Sigmoid colon (tissue), 7 donors: ENCODE measurements around the gene PYDC1. TPM values are rescaled to one million over a fixed set of nuclear protein-coding genes. Genes with fewer than 3 reads are reported as not detected.
"Not testable (repeated sequence)": the region's sequence is repeated elsewhere in the genome, so short reads cannot be mapped to it uniquely, and the experiment has no call there.

Experiments
- DNase-seq: peaks from one replicate; pipeline ENCODE4 v3.0.0-alpha.2; 2019
- H3K27ac ChIP-seq, 4 donors: fragments of 200-600 bp; sonication (generic); one replicate each; pipeline ENCODE4 v1.5.1; 2016 to 2019; ENCODE audit warnings: mild to moderate bottlenecking in 1 of 4
- H3K27me3 ChIP-seq, 3 donors: fragments of 200-600 bp; sonication (generic); one replicate each; pipeline ENCODE4 v1.5.1; 2019; ENCODE audit warnings: mild to moderate bottlenecking in 1 of 3
- H3K36me3 ChIP-seq, 4 donors: fragments of 200-600 bp; sonication (generic); one replicate each; pipeline ENCODE4 v1.5.1; 2016 to 2019
- H3K4me1 ChIP-seq, 4 donors: fragments of 200-600 bp; sonication (generic); one replicate each; pipeline ENCODE4 v1.5.1; 2017 to 2019
- H3K4me3 ChIP-seq, 4 donors: fragments of 200-600 bp; sonication (generic); one replicate each; pipeline ENCODE4 v1.5.1; 2017 to 2019; ENCODE audit warnings: mild to moderate bottlenecking in 2 of 4, moderate library complexity in 1 of 4
- H3K9me3 ChIP-seq, 4 donors: fragments of 200-600 bp in 3 of 4; sonication (generic) in 3 of 4; one replicate each; pipeline versions ENCODE4 v1.5.1 to v1.6.1; 2013 to 2019
- CTCF ChIP-seq, 4 experiments: fragments of 450-650 bp in 3 of 4; fragments of 200-600 bp in 1 of 4; IDR thresholded peaks; one replicate each; pipeline ENCODE4 v1.5.1; 2016 to 2019; ENCODE audit warnings: antibody characterized with exemption in 4 of 4, mild to moderate bottlenecking in 3 of 4, moderate library complexity in 2 of 4
- EP300 ChIP-seq, 4 donors: sonication (generic); formaldehyde crosslinking; IDR thresholded peaks; one replicate each; pipeline ENCODE4 v1.6.1; 2017; ENCODE audit warnings: antibody characterized with exemption in 4 of 4
- POLR2A ChIP-seq, 2 donors: fragments of 450-650 bp; IDR thresholded peaks; one replicate each; pipeline ENCODE4 v1.6.1; 2016; ENCODE audit warnings: antibody characterized with exemption in 2 of 2, mild to moderate bottlenecking in 2 of 2, moderate library complexity in 2 of 2
- POLR2AphosphoS5 ChIP-seq, 4 donors: sonication (generic); formaldehyde crosslinking; IDR thresholded peaks; one replicate each; pipeline ENCODE4 v1.6.1; 2017; ENCODE audit warnings: antibody characterized with exemption in 4 of 4
- WGBS, 2 donors: extraction: QIAGEN DNeasy Blood & Tissue Kit; methylation state at CpG; one replicate each; pipeline ENCODE4 v1.1.7; 2013; 5-methylcytosine and 5-hydroxymethylcytosine counted together
- intact Hi-C: fragments of 100-400 bp; cut with DNase I; formaldehyde crosslinking; loops from one replicate; pipeline ENCODE4 v1.15.1; 2023
- polyA plus RNA-seq, 3 donors: library from polyadenylated mRNA; stranded (reverse); fragments of 200-250 nt; gene quantifications; one replicate each; pipeline ENCODE4 v1.2.3, GENCODE V29; 2013
- total RNA-seq, 4 donors: library from RNA; depleted of rRNA; stranded (reverse); fragments of >200 nt; gene quantifications; one replicate each; pipeline ENCODE4 v1.1.0, GENCODE V29; 2016
- donor health status: healthy with polysubstance abuse.
- donor health status: Bipolar disorder and iron deficiency.
- donor health status: healthy.

Gene PYDC1
- total and polyA plus RNA-seq, 7 donors = 0.16 TPM; not detected in 6

- no peaks in the 10 kb centered on the region for H3K9me3 ChIP-seq
- H3K27me3 ChIP-seq = peaks cover 0 to 11% (median 7%) of the 10 kb centered on the region in 3 donors
- H3K4me1 ChIP-seq = peaks cover 0 to 26% (median 19%) of the 10 kb centered on the region in 4 donors
- H3K27ac ChIP-seq = no peak overlapping the region
- intact Hi-C loops = loop anchor here (2.0 kb wide), 1 partner anchor 13 kb away; no protein-coding TSS in a partner anchor
- peaks cover 6 to 52% (median 13%) of the 10 kb centered on the region in 4 donors for H3K36me3 ChIP-seq
- DNase-seq = no peak
- 90 to 93% methylated on average over 5 of the region's 5 CpGs for WGBS, 2 donors
- no peak overlapping the region for H3K4me3 ChIP-seq
- TF ChIP-seq POLR2AphosphoS5 (IDR thresholded peaks at IDR 0.05) = no peak
- TF ChIP-seq CTCF (IDR thresholded peaks at IDR 0.05) = no peak
- TF ChIP-seq POLR2A (IDR thresholded peaks at IDR 0.05) = no peak
- TF ChIP-seq EP300 (IDR thresholded peaks at IDR 0.05) = no peak
Measured at GRCh38 chr16:31199430-31200041, 17.4 kb downstream of the PYDC1 start.

GRCh38 chr16:31198207-31198882 is 18.6 kb downstream of the PYDC1 start:
- intact Hi-C loops = no loop called here
- peaks cover 15 to 64% (median 17%) of the 10 kb centered on the region in 4 donors for H3K36me3 ChIP-seq
- no peak overlapping the region for H3K4me3 ChIP-seq
- TF ChIP-seq EP300 (IDR thresholded peaks at IDR 0.05) (no peak), CTCF (IDR thresholded peaks at IDR 0.05) (no peak), POLR2A (IDR thresholded peaks at IDR 0.05) (no peak), POLR2AphosphoS5 (IDR thresholded peaks at IDR 0.05) (no peak)
- peaks cover 0 to 11% (median 7%) of the 10 kb centered on the region in 3 donors for H3K27me3 ChIP-seq
- peaks cover 0 to 26% (median 19%) of the 10 kb centered on the region in 4 donors for H3K4me1 ChIP-seq
- H3K27ac ChIP-seq = no peak overlapping the region
- 72 to 74% methylated on average over 7 of the region's 7 CpGs for WGBS, 2 donors
- no peaks in the 10 kb centered on the region for H3K9me3 ChIP-seq
- no peak for DNase-seq

- DNase-seq = no peak
- H3K36me3 ChIP-seq = peaks cover 28 to 82% (median 35%) of the 10 kb centered on the region in 4 donors
- no peak overlapping the region for H3K4me3 ChIP-seq
- no peak overlapping the region for H3K27ac ChIP-seq
- WGBS, 2 donors = 89 to 90% methylated on average over 17 of the region's 17 CpGs
- H3K4me1 ChIP-seq = peaks cover 0 to 10% (median 4%) of the 10 kb centered on the region in 4 donors
- H3K27me3 ChIP-seq = peaks cover 0 to 3% (median 1%) of the 10 kb centered on the region in 3 donors
- H3K9me3 ChIP-seq = no peaks in the 10 kb centered on the region
- intact Hi-C loops = no loop called here
- TF ChIP-seq POLR2AphosphoS5 (IDR thresholded peaks at IDR 0.05) = no peak
- no peak for TF ChIP-seq CTCF (IDR thresholded peaks at IDR 0.05)
- TF ChIP-seq EP300 (IDR thresholded peaks at IDR 0.05) = no peak
Measured at GRCh38 chr16:31196324-31197088, 20.4 kb downstream of the PYDC1 start.

- intact Hi-C loops, DNase-seq, H3K4me3 ChIP-seq, H3K9me3 ChIP-seq, H3K27ac ChIP-seq, H3K4me1 ChIP-seq, H3K27me3 ChIP-seq: not testable (repeated sequence)
- H3K36me3 ChIP-seq = peaks cover 34 to 88% (median 41%) of the 10 kb centered on the region in 4 donors
- WGBS, 2 donors = 96 to 97% methylated on average over 11 of the region's 11 CpGs
Measured at GRCh38 chr16:31195861-31196260, 21.1 kb downstream of the PYDC1 start.

- WGBS, 2 donors = 86% methylated on average over 7 of the region's 7 CpGs
- intact Hi-C loops = no loop called here
- H3K4me3 ChIP-seq = no peak overlapping the region
- TF ChIP-seq POLR2A (IDR thresholded peaks at IDR 0.05) (no peak), POLR2AphosphoS5 (IDR thresholded peaks at IDR 0.05) (no peak), EP300 (IDR thresholded peaks at IDR 0.05) (no peak)
- no peaks in the 10 kb centered on the region for H3K27me3 ChIP-seq
- no peak overlapping the region for H3K27ac ChIP-seq
- H3K36me3 ChIP-seq = peaks cover 44 to 97% (median 51%) of the 10 kb centered on the region in 4 donors
- H3K4me1 ChIP-seq = no peaks in the 10 kb centered on the region
- DNase-seq = no peak
- no peaks in the 10 kb centered on the region for H3K9me3 ChIP-seq
Measured at GRCh38 chr16:31194898-31195297, 22.0 kb downstream of the PYDC1 start.
